Measurements from ENCODE around the gene PRR5L.
A peak's percentile ranks its signal among the peaks of the same experiment; 100 is the strongest.

Gene PRR5L

GRCh38 chr11:36447514-36447913, 151.4 kb downstream of the PRR5L start:
- no peak for DNase-seq

- DNase-seq: no peak
Measured at GRCh38 chr11:36447947-36448346, 151.9 kb downstream of the PRR5L start.

GRCh38 chr11:36449561-36450096, 153.5 kb downstream of the PRR5L start:
- DNase-seq: no peak

- no peak for DNase-seq
Measured at GRCh38 chr11:36450110-36450572, 154.1 kb downstream of the PRR5L start.

- no peak for DNase-seq
Measured at GRCh38 chr11:36451045-36451444, 155.0 kb downstream of the PRR5L start.

GRCh38 chr11:36451681-36452080, 155.6 kb downstream of the PRR5L start:
- DNase-seq: no peak

GRCh38 chr11:36452236-36452940, 156.3 kb downstream of the PRR5L start:
- DNase-seq: peak; percentile 15

GRCh38 chr11:36452961-36453360, 156.9 kb downstream of the PRR5L start:
- DNase-seq: peak; percentile 11

- peak; percentile 30 for DNase-seq
Measured at GRCh38 chr11:36453678-36454077, 157.6 kb downstream of the PRR5L start.

- no peak for DNase-seq
Measured at GRCh38 chr11:36454551-36454940, 158.5 kb downstream of the PRR5L start.

- no peak for DNase-seq
Measured at GRCh38 chr11:36454941-36455631, 159.0 kb downstream of the PRR5L start.

- DNase-seq: no peak
Measured at GRCh38 chr11:36455658-36456111, 159.6 kb downstream of the PRR5L start.

- DNase-seq: no peak
Measured at GRCh38 chr11:36456156-36456555, 160.1 kb downstream of the PRR5L start.

- DNase-seq: no peak
Measured at GRCh38 chr11:36458129-36458915, 162.2 kb downstream of the PRR5L start.

GRCh38 chr11:36459046-36459445, 163.0 kb downstream of the PRR5L start:
- DNase-seq: no peak

GRCh38 chr11:36460220-36460619, 164.1 kb downstream of the PRR5L start:
- DNase-seq: no peak

- no peak for DNase-seq
Measured at GRCh38 chr11:36462321-36462720, 166.2 kb downstream of the PRR5L start.

- DNase-seq: no peak
Measured at GRCh38 chr11:36463781-36464180, 167.7 kb downstream of the PRR5L start.

GRCh38 chr11:36464720-36465119, 168.6 kb downstream of the PRR5L start:
- no peak for DNase-seq

GRCh38 chr11:36465449-36466163, 169.5 kb downstream of the PRR5L start:
- no peak for DNase-seq

- no peak for DNase-seq
Measured at GRCh38 chr11:36467012-36467411, 170.9 kb downstream of the PRR5L start.

GRCh38 chr11:36467916-36468315, 171.8 kb downstream of the PRR5L start:
- DNase-seq: no peak

GRCh38 chr11:36469063-36469462, 173.0 kb downstream of the PRR5L start:
- no peak for DNase-seq
